HCT116 (cell line): ENCODE data around the gene AKAP3. TPM values are rescaled to one million over a fixed set of nuclear protein-coding genes. Genes with fewer than 3 reads are reported as not detected.

Source experiments
- ATAC-seq: fragments of 200-7000 bp; cut with Tn5 transposase; 2 replicates; pipeline ENCODE4 v1.9.1; 2020; ENCODE audit warnings: mild to moderate bottlenecking, moderate library complexity
- BruUV-seq: library from RNA; stranded (reverse); fragments of 400-500 nt; replicated peaks from 2 replicates; lab custom pipeline; 2021; lab: Mats Ljungman, UMichigan
- CTCF ChIA-PET: fragments of 300-600 bp; sonication (Branson Sonifier 250); formaldehyde crosslinking; loops from one replicate; lab custom pipeline; 2021; ENCODE audit warnings: antibody characterized with exemption; lab: Charles Lee
- POLR2A ChIA-PET: fragments of 300-600, 350-600 bp; sonication (Branson Sonifier 250); formaldehyde crosslinking; loops from one replicate; lab custom pipeline; 2021; ENCODE audit warnings: antibody characterized with exemption; lab: Charles Lee
- RAD21 ChIA-PET, 2 experiments: fragments of 300-600 bp; sonication (Branson Sonifier 250); formaldehyde crosslinking; loops; one replicate each; lab custom pipeline; 2023; ENCODE audit warnings: low total read pairs in 2 of 2; ENCODE audit not compliant: uncharacterized antibody in 2 of 2, unreplicated experiment in 2 of 2, low non-redundant PET in 1 of 2; lab: Charles Lee
- DNase-seq: peaks from one replicate; pipeline ENCODE4 v3.0.0-alpha.2; 2010; ENCODE audit warnings: low read depth, low spot score
- H2AFZ ChIP-seq: fragments of 200-600 bp; shearing (Covaris generic), sonication (generic); 2 replicates; pipeline ENCODE4 v1.6.1; 2017; ENCODE audit warnings: low read depth, mixed run types, mixed read lengths, antibody characterized with exemption, low read length; ENCODE audit not compliant: poor library complexity, severe bottlenecking
- H3K27ac ChIP-seq: 2 replicates; pipeline ENCODE4 v1.5.1; 2012; ENCODE audit warnings: low read depth, low read length
- H3K27me3 ChIP-seq: fragments of 200-600 bp; sonication (generic); 2 replicates; pipeline ENCODE4 v1.6.1; 2016; ENCODE audit warnings: mixed run types, low read length, mixed read lengths; ENCODE audit not compliant: insufficient read depth
- H3K36me3 ChIP-seq, 2 experiments: fragments of 200-500 bp in 1 of 2; fragments of 200-600 bp in 1 of 2; sonication (Bioruptor generic) in 1 of 2; sonication (generic) in 1 of 2; 2 replicates each; pipeline versions ENCODE4 v1.5.1 to v1.6.1; 2014 to 2016; ENCODE audit warnings: low read length in 2 of 2, inconsistent platforms in 1 of 2, mixed read lengths in 1 of 2, mixed run types in 1 of 2; ENCODE audit not compliant: insufficient read depth in 2 of 2, control insufficient read depth in 1 of 2
- H3K4me1 ChIP-seq, 2 experiments: fragments of 200-600 bp in 1 of 2; sonication (generic) in 1 of 2; 2 replicates each; pipeline versions ENCODE4 v1.5.1 to v1.6.1; 2012 to 2017; ENCODE audit warnings: low read length in 2 of 2, inconsistent platforms in 1 of 2, mild to moderate bottlenecking in 1 of 2, mixed read lengths in 1 of 2, mixed run types in 1 of 2, moderate library complexity in 1 of 2; ENCODE audit not compliant: insufficient read depth in 2 of 2, control insufficient read depth in 1 of 2
- H3K4me2 ChIP-seq: fragments of 200-600 bp; sonication (generic); 2 replicates; pipeline ENCODE4 v1.6.1; 2017; ENCODE audit warnings: mixed run types, low read length, mixed read lengths
- H3K4me3 ChIP-seq, 2 experiments: fragments of 200-600 bp in 1 of 2; sonication (generic) in 1 of 2; replicated peaks in 1 of 2; 2 replicates each; pipeline ENCODE4 v1.5.1; 2011 to 2016; ENCODE audit warnings: low read length in 2 of 2, control low read depth in 1 of 2, low read depth in 1 of 2, mild to moderate bottlenecking in 1 of 2, mixed read lengths in 1 of 2, mixed run types in 1 of 2
- H3K79me2 ChIP-seq: fragments of 200-600 bp; sonication (generic); 2 replicates; pipeline ENCODE4 v1.6.1; 2017; ENCODE audit warnings: mild to moderate bottlenecking, mixed run types, low read length, moderate library complexity, mixed read lengths; ENCODE audit not compliant: insufficient read depth
- H3K9ac ChIP-seq: fragments of 200-600 bp; sonication (generic); 2 replicates; pipeline ENCODE4 v1.6.1; 2016; ENCODE audit warnings: low read length, mixed read lengths
- H3K9me2 ChIP-seq: fragments of 200-600 bp; sonication (generic), shearing (Covaris generic); 2 replicates; pipeline ENCODE4 v1.6.1; 2017; ENCODE audit warnings: mixed run types, mild to moderate bottlenecking, moderate library complexity; ENCODE audit not compliant: insufficient read depth
- H3K9me3 ChIP-seq, 2 experiments: fragments of 200-500 bp in 1 of 2; fragments of 200-600 bp in 1 of 2; sonication (Bioruptor generic) in 1 of 2; sonication (generic) in 1 of 2; 2 replicates each; pipeline ENCODE4 v1.6.1; 2014 to 2017; ENCODE audit warnings: low read length in 2 of 2, mixed read lengths in 2 of 2, inconsistent platforms in 1 of 2, low read depth in 1 of 2, mild to moderate bottlenecking in 1 of 2, mixed run types in 1 of 2, moderate library complexity in 1 of 2; ENCODE audit not compliant: control insufficient read depth in 1 of 2, insufficient read depth in 1 of 2
- H4K20me1 ChIP-seq: fragments of 200-600 bp; sonication (generic), shearing (Covaris generic); 2 replicates; pipeline ENCODE4 v1.6.1; 2017; ENCODE audit warnings: mixed run types, mild to moderate bottlenecking, moderate library complexity; ENCODE audit not compliant: insufficient read depth
- CEBPB ChIP-seq: IDR thresholded peaks from 2 replicates; pipeline ENCODE4 v1.6.1; 2012; ENCODE audit warnings: low read depth
- ELF1 ChIP-seq: IDR thresholded peaks from 2 replicates; pipeline ENCODE4 v1.6.1; 2012; ENCODE audit warnings: low read depth, borderline replicate concordance
- EZH2 ChIP-seq: fragments of 200-600 bp; sonication (generic); IDR thresholded peaks from 2 replicates; pipeline ENCODE4 v1.6.1; 2017; ENCODE audit warnings: antibody characterized with exemption, mixed run types
- SIN3A ChIP-seq: IDR thresholded peaks from 2 replicates; pipeline ENCODE4 v1.6.1; 2012; ENCODE audit warnings: low read depth
- TCF7L2 ChIP-seq: IDR thresholded peaks from 2 replicates; pipeline ENCODE4 v1.7.0; 2011; ENCODE audit warnings: borderline replicate concordance, inconsistent platforms; ENCODE audit not compliant: insufficient read depth, insufficient read length; ENCODE audit errors: extremely low read depth
- ZNF274 ChIP-seq: fragments of 200-500 bp; sonication (Bioruptor generic); IDR thresholded peaks from 2 replicates; pipeline ENCODE4 v1.6.1; 2014; ENCODE audit warnings: mild to moderate bottlenecking, low read depth, low read length, inconsistent platforms
- intact Hi-C: fragments of 100-400 bp; cut with micrococcal nuclease; formaldehyde crosslinking; loops from 2 replicates; pipeline ENCODE4 v1.10.0; 2022
- total RNA-seq: library from RNA; stranded (reverse); gene quantifications from one replicate; pipeline ENCODE4 v1.2.1, GENCODE V29; 2021; ENCODE audit not compliant: unreplicated experiment
- TF ChIP-seq, protein P1 (sequence below): IDR thresholded peaks from 2 replicates; pipeline ENCODE4 v1.6.1; 2012

Gene AKAP3
- total RNA-seq, 1 experiment from 2014 or later = 4.3 TPM

DNA sequence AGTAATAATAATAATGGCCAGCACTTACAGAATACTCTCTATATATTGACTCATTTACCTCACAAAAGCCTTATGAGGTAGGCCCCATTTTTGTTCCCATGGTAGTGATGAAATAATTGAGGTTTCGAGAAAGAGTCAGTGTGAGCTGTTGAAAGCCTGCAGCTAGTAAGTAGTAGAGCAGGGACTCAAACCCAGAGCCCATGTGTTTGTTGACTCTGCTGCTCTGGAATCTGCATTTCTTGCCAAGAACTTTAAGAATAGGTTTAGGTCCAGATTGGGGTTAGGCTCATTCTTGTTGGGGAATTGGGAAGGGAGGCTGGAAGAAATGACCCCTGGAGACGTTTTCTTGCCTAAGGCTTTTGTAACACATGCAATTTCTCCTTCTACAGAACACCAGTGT, 58.9 kb downstream of the AKAP3 start:
- H3K4me3 ChIP-seq = no peak overlapping the region
- DNase-seq = no peak
- intact Hi-C loops = no loop called here
- no peak overlapping the region for H3K9ac ChIP-seq
- H3K27me3 ChIP-seq = no peaks in the 10 kb centered on the region
- BruUV-seq = no TSS peak
- H3K9me2 ChIP-seq = no peaks in the 10 kb centered on the region
- no peaks in the 10 kb centered on the region for H4K20me1 ChIP-seq
- H3K4me1 ChIP-seq = no peaks in the 10 kb centered on the region
- no peak overlapping the region for H2AFZ ChIP-seq
- CTCF ChIA-PET = no interaction called here
- H3K79me2 ChIP-seq = no peaks in the 10 kb centered on the region
- H3K36me3 ChIP-seq = no peaks in the 10 kb centered on the region
- H3K27ac ChIP-seq = no peak overlapping the region
- H3K4me2 ChIP-seq = no peak overlapping the region
- H3K9me3 ChIP-seq = no peaks in the 10 kb centered on the region
- ATAC-seq = no peak
- TF ChIP-seq TCF7L2 (no peak), SIN3A (no peak), ZNF274 (no peak), ELF1 (no peak), EZH2 (no peak)
- TF ChIP-seq, protein P1, sequence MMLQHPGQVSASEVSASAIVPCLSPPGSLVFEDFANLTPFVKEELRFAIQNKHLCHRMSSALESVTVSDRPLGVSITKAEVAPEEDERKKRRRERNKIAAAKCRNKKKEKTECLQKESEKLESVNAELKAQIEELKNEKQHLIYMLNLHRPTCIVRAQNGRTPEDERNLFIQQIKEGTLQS = no peak
- RAD21 ChIA-PET = no interaction called here
- POLR2A ChIA-PET = no interaction called here

DNA sequence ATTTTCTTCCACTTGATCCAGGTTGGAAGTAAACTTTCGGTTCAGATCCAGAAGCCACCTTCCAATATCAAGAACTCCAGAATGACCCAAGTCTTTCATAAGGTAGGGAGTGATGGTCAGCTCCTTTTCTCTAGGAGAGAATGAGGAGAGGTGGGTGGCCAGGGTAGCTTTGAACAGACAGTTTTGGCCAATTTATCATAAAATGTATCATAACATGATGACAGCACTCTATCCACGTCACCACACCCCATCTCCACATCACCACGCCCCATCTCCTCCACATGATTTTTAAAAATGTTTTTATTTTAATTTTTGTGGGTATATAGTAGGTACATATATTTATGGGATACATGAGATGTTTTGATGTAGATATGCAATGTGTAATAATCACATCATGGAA, 59.9 kb downstream of the AKAP3 start:
- intact Hi-C loops = no loop called here
- H3K79me2 ChIP-seq = no peaks in the 10 kb centered on the region
- RAD21 ChIA-PET = no interaction called here

More for the DNA sequence above, 59.9 kb downstream of the AKAP3 start:
- BruUV-seq = no TSS peak
- Histone ChIP-seq H3K4me1 (no peaks in the 10 kb centered on the region), H2AFZ (no peak overlapping the region), H3K9me3 (no peaks in the 10 kb centered on the region), H3K36me3 (no peaks in the 10 kb centered on the region), H3K4me2 (no peak overlapping the region), H3K27me3 (no peaks in the 10 kb centered on the region), H3K9me2 (no peaks in the 10 kb centered on the region), H3K27ac (no peak overlapping the region), H3K9ac (no peak overlapping the region), H3K4me3 (no peak overlapping the region), H4K20me1 (no peaks in the 10 kb centered on the region)
- TF ChIP-seq EZH2 (no peak), CEBPB (no peak)
- no peak for DNase-seq
- no peak for ATAC-seq
- ChIA-PET POLR2A (no interaction called here), CTCF (no interaction called here)
